Right lobe of liver (tissue), 4 donors: ENCODE data around the gene LCA5L.

ENCODE experiments used
- POLR2A ChIP-seq: fragments of 450-650 bp; IDR thresholded peaks from one replicate; pipeline ENCODE4 v1.6.1; 2017; ENCODE audit warnings: antibody characterized with exemption, mild to moderate bottlenecking
- TF ChIP-seq, protein P1 (sequence below), 4 donors: fragments of 200-600 bp in 3 of 4; fragments of 450-650 bp in 1 of 4; IDR thresholded peaks; one replicate each; pipeline versions ENCODE4 v1.5.1 to v1.8.0; 2016 to 2022; ENCODE audit warnings: antibody characterized with exemption in 4 of 4, mild to moderate bottlenecking in 2 of 4
- donor health status: DM: no; HTN: no; CAD: no.
- donor health status: DM: no; HTN: no; CAD: no.
- donor health status: DM: no; HTN: yes; CAD: no.

DNA sequence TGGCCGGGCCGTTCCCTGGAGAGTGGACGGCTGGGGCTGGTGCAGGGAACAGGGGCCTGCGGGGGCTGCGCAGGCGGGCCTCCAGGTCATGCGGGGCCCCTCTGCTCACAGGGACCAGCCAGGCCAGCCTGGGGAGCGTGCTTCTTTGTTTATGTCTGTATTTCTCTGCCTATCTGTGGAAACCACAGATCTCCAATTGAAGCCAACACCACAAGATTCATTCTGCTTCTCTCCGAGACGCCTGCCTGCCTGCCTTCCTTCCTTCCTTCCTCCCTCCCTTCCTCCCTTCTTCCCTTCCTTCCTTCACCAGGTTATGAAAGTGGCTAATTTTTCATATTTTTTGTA, 56.8 kb downstream of the LCA5L start:
- TF ChIP-seq, protein P1, sequence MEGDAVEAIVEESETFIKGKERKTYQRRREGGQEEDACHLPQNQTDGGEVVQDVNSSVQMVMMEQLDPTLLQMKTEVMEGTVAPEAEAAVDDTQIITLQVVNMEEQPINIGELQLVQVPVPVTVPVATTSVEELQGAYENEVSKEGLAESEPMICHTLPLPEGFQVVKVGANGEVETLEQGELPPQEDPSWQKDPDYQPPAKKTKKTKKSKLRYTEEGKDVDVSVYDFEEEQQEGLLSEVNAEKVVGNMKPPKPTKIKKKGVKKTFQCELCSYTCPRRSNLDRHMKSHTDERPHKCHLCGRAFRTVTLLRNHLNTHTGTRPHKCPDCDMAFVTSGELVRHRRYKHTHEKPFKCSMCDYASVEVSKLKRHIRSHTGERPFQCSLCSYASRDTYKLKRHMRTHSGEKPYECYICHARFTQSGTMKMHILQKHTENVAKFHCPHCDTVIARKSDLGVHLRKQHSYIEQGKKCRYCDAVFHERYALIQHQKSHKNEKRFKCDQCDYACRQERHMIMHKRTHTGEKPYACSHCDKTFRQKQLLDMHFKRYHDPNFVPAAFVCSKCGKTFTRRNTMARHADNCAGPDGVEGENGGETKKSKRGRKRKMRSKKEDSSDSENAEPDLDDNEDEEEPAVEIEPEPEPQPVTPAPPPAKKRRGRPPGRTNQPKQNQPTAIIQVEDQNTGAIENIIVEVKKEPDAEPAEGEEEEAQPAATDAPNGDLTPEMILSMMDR (IDR thresholded peaks at IDR 0.05) = no peak
- no peak for TF ChIP-seq POLR2A
